K562 (cell line): ENCODE measurements around the gene ELMO1.

ENCODE experiments used
- CCAR2 ChIP-seq: fragments of 200-400 bp; formaldehyde crosslinking; IDR thresholded peaks from 2 replicates; pipeline ENCODE4 v1.6.1; 2017; ENCODE audit warnings: mild to moderate bottlenecking, low read depth, low read length
- CTCF ChIP-seq, 3 experiments: IDR thresholded peaks in 2 of 3; conservative IDR thresholded peaks in 1 of 3; 2 replicates each; pipeline ENCODE4 v1.5.1; 2011 to 2012; ENCODE audit warnings: low read length in 3 of 3, mild to moderate bottlenecking in 3 of 3, control low read depth in 2 of 3, improper control_type of control experiment in 1 of 3, inconsistent platforms in 1 of 3, low read depth in 1 of 3, mixed read lengths in 1 of 3, moderate library complexity in 1 of 3; ENCODE audit not compliant: insufficient read depth in 2 of 3
- KLF13 ChIP-seq: fragments of 450-650 bp; IDR thresholded peaks from 2 replicates; pipeline ENCODE4 v1.6.1; 2016; ENCODE audit warnings: missing genetic modification characterization, low read depth, mild to moderate bottlenecking, missing compliant biosample characterization, moderate library complexity, borderline replicate concordance
- NR2C2 ChIP-seq, 2 experiments: fragments of 200-800 bp in 1 of 2; sonication (Bioruptor generic) in 1 of 2; sonication (generic) in 1 of 2; formaldehyde crosslinking in 1 of 2; IDR thresholded peaks; 2 replicates each; pipeline versions ENCODE4 v1.6.1 to v1.8.0; 2016 to 2022; ENCODE audit warnings: mild to moderate bottlenecking in 1 of 2, missing compliant biosample characterization in 1 of 2, missing genetic modification characterization in 1 of 2, missing genetic modification reagents in 1 of 2
- NR2F6 ChIP-seq: fragments of 450-650 bp; formaldehyde crosslinking; IDR thresholded peaks from 2 replicates; pipeline ENCODE4 v1.4.0; 2020; ENCODE audit warnings: mild to moderate bottlenecking
- POLR2A ChIP-seq: fragments of 450-650 bp; conservative IDR thresholded peaks from 2 replicates; pipeline ENCODE4 v1.6.1; 2016
- SAP30 ChIP-seq: fragments of 200-600 bp; sonication (generic); IDR thresholded peaks from 2 replicates; pipeline ENCODE4 v1.6.1; 2012; ENCODE audit warnings: borderline replicate concordance, low read depth, mild to moderate bottlenecking, moderate library complexity, low read length, control low read depth, inconsistent platforms; ENCODE audit not compliant: insufficient read depth, poor library complexity, severe bottlenecking
- SMAD1 ChIP-seq: fragments of 150-350 bp; IDR thresholded peaks from 2 replicates; pipeline ENCODE4 v1.6.1; 2014; ENCODE audit warnings: low read length, low read depth; ENCODE audit not compliant: partially characterized antibody
- ZC3H11A ChIP-seq: IDR thresholded peaks from 2 replicates; pipeline ENCODE4 v1.6.1; 2012; ENCODE audit warnings: low read depth, low read length, improper control_type of control experiment
- ZNF263 ChIP-seq: sonication (generic); formaldehyde crosslinking; IDR thresholded peaks from 2 replicates; pipeline ENCODE4 v1.8.0; 2022; ENCODE audit warnings: mild to moderate bottlenecking, missing genetic modification reagents, borderline replicate concordance
- ZNF316 ChIP-seq: fragments of 450-650 bp; IDR thresholded peaks from 2 replicates; pipeline ENCODE4 v1.6.1; 2016

- TF ChIP-seq POLR2A: no peak
- no peak for TF ChIP-seq ZNF263 (CRISPR knock-in tag)
- no peak for TF ChIP-seq SAP30
- TF ChIP-seq SMAD1: no peak
- no peak for TF ChIP-seq KLF13 (tag)
- TF ChIP-seq CTCF (IDR thresholded peaks at IDR 0.05 in 2 of 3, conservative IDR thresholded peaks at IDR 0.05 in 1 of 3; ENCODE audit: insufficient read depth in 2 of 3, low read depth in 1 of 3, low read length in 3 of 3): no peak
- TF ChIP-seq ZNF316: no peak
- no peak for TF ChIP-seq CCAR2
- no peak for TF ChIP-seq NR2C2 (CRISPR knock-in tag; IDR thresholded peaks at IDR 0.05)
- TF ChIP-seq NR2C2 (tag; IDR thresholded peaks at IDR 0.05): no peak
- no peak for TF ChIP-seq NR2F6 (CRISPR knock-in tag)
- no peak for TF ChIP-seq ZC3H11A
Observed at GRCh38 chr7:37045681-37046179, 402.9 kb downstream of the ELMO1 start.
